AG09309 (cell line): Measurements from ENCODE around the gene SH3TC2.
"Not testable (repeated sequence)": the region's sequence is repeated elsewhere in the genome, so short reads cannot be mapped to it uniquely, and the experiment has no call there.

Source experiments
- DNase-seq: peaks from one replicate; pipeline ENCODE4 v3.0.0-alpha.2; 2010; ENCODE audit warnings: low read depth
- H3K4me3 ChIP-seq: 2 replicates; pipeline ENCODE4 v1.5.1; 2011; ENCODE audit warnings: mild to moderate bottlenecking, low read depth, low read length, moderate library complexity; ENCODE audit not compliant: control insufficient read depth
- TF ChIP-seq, protein P1 (sequence below): IDR thresholded peaks from 2 replicates; pipeline ENCODE4 v1.5.1; 2011; ENCODE audit warnings: mild to moderate bottlenecking, low read depth, low read length, inconsistent platforms; ENCODE audit not compliant: insufficient read depth, control insufficient read depth; ENCODE audit errors: missing control alignments

The SH3TC2 gene

DNA sequence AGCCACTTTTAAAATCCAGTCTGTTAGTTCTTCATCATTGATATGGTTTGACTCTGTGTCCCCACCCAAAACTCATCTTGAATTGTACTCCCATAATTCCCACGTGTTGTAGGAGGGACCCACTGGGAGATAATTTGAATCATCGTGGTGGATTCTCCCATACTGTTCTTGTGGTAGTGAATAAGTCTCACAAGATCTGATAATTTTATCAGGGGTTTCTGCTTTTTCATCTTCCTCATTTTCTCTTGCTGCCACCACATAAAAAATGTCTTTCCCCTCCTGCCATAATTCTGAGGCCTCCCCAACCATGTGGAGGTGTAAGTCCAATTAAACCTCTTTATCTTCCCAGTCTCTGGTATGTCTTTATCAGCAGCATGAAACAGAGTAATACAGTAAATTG, 26.9 kb upstream of the SH3TC2 start:
- TF ChIP-seq, protein P1, sequence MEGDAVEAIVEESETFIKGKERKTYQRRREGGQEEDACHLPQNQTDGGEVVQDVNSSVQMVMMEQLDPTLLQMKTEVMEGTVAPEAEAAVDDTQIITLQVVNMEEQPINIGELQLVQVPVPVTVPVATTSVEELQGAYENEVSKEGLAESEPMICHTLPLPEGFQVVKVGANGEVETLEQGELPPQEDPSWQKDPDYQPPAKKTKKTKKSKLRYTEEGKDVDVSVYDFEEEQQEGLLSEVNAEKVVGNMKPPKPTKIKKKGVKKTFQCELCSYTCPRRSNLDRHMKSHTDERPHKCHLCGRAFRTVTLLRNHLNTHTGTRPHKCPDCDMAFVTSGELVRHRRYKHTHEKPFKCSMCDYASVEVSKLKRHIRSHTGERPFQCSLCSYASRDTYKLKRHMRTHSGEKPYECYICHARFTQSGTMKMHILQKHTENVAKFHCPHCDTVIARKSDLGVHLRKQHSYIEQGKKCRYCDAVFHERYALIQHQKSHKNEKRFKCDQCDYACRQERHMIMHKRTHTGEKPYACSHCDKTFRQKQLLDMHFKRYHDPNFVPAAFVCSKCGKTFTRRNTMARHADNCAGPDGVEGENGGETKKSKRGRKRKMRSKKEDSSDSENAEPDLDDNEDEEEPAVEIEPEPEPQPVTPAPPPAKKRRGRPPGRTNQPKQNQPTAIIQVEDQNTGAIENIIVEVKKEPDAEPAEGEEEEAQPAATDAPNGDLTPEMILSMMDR: no peak
- no peak for DNase-seq
- H3K4me3 ChIP-seq: no peak overlapping the region

DNA sequence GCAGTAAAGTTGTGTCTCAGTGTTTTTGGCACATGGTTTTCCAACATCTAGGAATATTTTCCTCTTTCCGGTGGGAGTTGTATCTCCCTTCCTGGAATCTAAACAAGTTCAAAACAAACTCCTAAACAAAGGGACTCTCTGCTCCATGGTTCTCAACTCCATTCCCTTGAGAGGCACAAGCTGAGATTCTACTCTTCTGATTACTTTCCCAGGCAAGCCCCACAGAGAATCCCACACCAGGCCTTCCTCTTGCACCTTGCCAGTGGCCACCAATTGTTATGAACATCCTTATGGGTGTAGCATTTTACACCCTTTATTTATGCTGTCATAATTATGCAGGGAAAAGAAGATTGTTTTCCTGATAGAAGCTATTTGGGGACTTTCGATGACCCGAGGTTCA, 25.8 kb upstream of the SH3TC2 start:
- TF ChIP-seq, protein P1: no peak
- no peak overlapping the region for H3K4me3 ChIP-seq

DNA sequence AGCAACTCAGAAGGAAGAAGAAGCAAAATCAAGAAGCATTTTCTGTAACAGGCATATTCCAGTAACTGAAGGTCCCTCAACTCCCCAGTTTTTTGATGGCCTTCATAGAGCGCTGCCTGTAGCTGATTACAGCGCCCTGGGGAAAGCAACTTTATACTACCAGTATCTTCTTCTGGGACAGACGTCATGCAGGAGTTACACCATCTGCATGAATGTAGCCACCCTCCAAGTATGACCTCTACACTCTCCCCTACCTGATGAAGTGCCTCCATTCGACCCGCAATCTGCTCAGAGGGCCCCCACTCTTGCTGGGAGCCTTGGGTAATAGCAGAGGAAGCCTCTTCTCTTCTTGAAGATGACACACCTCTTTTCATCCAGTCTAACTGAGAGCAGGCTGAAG, 21.0 kb upstream of the SH3TC2 start:
- TF ChIP-seq, protein P1: no peak
- no peak overlapping the region for H3K4me3 ChIP-seq
- no peak for DNase-seq

More for the DNA sequence above, 25.8 kb upstream of the SH3TC2 start:
- no peak for DNase-seq

DNA sequence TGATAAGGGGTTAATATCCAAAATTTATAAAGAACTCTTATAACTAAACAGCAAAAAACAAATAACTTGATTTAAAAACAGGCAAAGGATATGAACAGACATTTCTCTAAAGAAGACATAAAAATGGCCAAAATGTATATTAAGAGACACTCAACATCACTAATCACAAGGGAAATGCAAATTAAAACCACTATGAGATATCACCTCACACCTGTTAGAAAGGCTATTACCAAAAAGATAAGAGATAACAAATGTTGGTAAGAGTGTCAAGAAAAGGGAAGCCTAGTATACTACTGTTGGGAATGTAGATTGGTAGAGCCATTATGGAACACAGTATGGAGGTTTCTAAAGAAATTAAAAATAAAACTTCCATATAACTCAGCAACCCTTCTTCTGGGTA, 19.4 kb upstream of the SH3TC2 start:
- H3K4me3 ChIP-seq: no peak overlapping the region
- no peak for DNase-seq
- TF ChIP-seq, protein P1: no peak

DNA sequence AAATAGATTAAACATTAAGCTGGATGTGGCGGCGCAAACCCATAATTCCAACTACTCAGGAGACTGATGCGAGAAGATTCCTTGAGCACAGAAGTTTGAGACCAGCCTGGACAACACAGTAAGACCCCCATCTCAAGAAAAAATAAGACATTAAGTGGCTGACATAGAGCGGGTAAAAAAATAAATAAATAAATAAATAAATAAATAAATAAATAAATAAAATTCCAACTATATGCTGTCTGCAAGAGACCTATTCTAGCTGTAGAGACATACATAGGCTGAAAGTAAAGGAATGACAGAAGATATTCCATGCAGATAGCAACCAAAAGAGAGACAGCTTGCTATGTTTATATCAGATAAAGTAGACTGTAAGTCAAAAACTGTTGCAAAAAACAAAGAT, 17.4 kb upstream of the SH3TC2 start:
- TF ChIP-seq, protein P1: no peak
- no peak for DNase-seq
- H3K4me3 ChIP-seq: no peak overlapping the region

DNA sequence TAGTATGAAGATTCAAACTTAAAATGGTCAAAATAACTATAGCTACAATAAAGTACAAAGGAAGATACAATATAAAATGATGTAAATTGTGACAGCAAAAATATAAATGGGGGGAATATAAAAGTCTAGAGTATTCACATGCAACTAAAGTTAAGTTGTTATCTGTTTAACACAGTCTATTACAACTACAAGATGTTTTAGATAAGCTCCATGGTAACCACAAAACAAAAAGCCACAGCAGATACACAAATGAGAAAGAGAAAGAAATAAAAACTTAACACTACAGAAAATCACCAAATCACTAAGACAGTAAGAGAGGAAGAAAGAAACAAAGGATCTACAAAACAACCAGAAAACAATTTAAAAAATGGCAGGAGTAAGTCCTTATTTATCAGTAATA, 17.0 kb upstream of the SH3TC2 start:
- no peak overlapping the region for H3K4me3 ChIP-seq
- DNase-seq: no peak
- TF ChIP-seq, protein P1: no peak

DNA sequence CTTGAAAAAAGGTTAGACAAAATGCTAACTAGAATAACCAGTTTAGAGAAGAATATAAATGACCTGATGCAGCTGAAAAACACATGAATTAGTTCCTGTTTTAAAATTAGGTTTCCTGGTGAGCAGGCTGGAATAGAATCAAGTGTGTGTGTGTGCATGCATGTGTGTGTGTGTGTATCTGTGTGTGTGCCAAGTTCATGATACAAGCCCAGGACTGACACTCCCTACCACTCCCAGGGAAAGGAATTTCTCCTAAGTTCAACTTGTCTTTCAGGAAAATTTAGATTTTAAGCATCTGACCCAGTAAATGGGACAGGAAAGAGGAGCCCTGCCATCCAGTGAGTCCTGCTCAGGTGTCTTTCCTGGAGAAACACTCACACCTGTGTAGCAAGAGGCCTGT, 11.2 kb upstream of the SH3TC2 start:
- not testable (repeated sequence) for H3K4me3 ChIP-seq, DNase-seq
